ENCODE results near the gene PARM1. TPM values are rescaled to one million over a fixed set of nuclear protein-coding genes. Genes with fewer than 3 reads are reported as not detected.

PARM1 gene
- total and polyA plus RNA-seq, 2 donors from 2014 or later: 42.9 to 62.3 TPM

- no peak overlapping the region for H3K4me3 ChIP-seq (ENCODE audit: low read length in 3 of 3)
- H3K27me3 ChIP-seq (ENCODE audit: control insufficient read depth, insufficient read depth, low read length): no peaks in the 10 kb centered on the region
- H3K9me3 ChIP-seq (ENCODE audit: control insufficient read depth in 2 of 3, insufficient read depth in 1 of 3, low read length in 3 of 3): no peaks in the 10 kb centered on the region
- peaks cover 0 to 14% (median 6%) of the 10 kb centered on the region in 3 donors for H3K4me1 ChIP-seq (ENCODE audit: control insufficient read depth in 2 of 3, insufficient read depth in 2 of 3, low read depth in 1 of 3, low read length in 3 of 3)
- DNase-seq (no peak), FAIRE-seq (no peak)
- H3K9ac ChIP-seq (ENCODE audit: low read length in 3 of 3): no peak overlapping the region
- H3K36me3 ChIP-seq (ENCODE audit: control insufficient read depth in 2 of 3, insufficient read depth in 3 of 3, low read length in 3 of 3): peaks cover 0 to 4% (median 0%) of the 10 kb centered on the region in 3 donors
- no peak for TF ChIP-seq CTCF (IDR thresholded peaks at IDR 0.05; ENCODE audit: borderline replicate concordance, extremely low read depth, insufficient read depth)
- intact Hi-C loops (cut with DNase I): no loop called here
- no peak overlapping the region for H3K27ac ChIP-seq (ENCODE audit: low read depth in 2 of 2, low read length in 2 of 2)
Measured at GRCh38 chr4:75030028-75030427, 97.1 kb downstream of the PARM1 start.

- H3K27me3 ChIP-seq (ENCODE audit: control insufficient read depth, insufficient read depth, low read length): no peaks in the 10 kb centered on the region
- peaks cover 0 to 4% (median 0%) of the 10 kb centered on the region in 3 donors for H3K36me3 ChIP-seq (ENCODE audit: control insufficient read depth in 2 of 3, insufficient read depth in 3 of 3, low read length in 3 of 3)
- FAIRE-seq: no peak
- no peaks in the 10 kb centered on the region for H3K9me3 ChIP-seq (ENCODE audit: control insufficient read depth in 2 of 3, insufficient read depth in 1 of 3, low read length in 3 of 3)
- H3K27ac ChIP-seq (ENCODE audit: low read depth in 2 of 2, low read length in 2 of 2): peak overlapping the region in 1 of 2 donors; percentile 40
- intact Hi-C loops (cut with DNase I): no loop called here
- no peak for TF ChIP-seq CTCF (IDR thresholded peaks at IDR 0.05; ENCODE audit: borderline replicate concordance, extremely low read depth, insufficient read depth)
- no peak overlapping the region for H3K9ac ChIP-seq (ENCODE audit: low read length in 3 of 3)
- no peak overlapping the region for H3K4me3 ChIP-seq (ENCODE audit: low read length in 3 of 3)
- H3K4me1 ChIP-seq (ENCODE audit: control insufficient read depth in 2 of 3, insufficient read depth in 2 of 3, low read depth in 1 of 3, low read length in 3 of 3): peaks cover 0 to 14% (median 4%) of the 10 kb centered on the region in 3 donors
- DNase-seq: no peak
Measured at GRCh38 chr4:75030649-75031235, 97.8 kb downstream of the PARM1 start.

- Histone ChIP-seq H3K27me3 (ENCODE audit: control insufficient read depth, insufficient read depth, low read length) (no peaks in the 10 kb centered on the region), H3K4me3 (ENCODE audit: low read length in 3 of 3) (no peak overlapping the region), H3K36me3 (ENCODE audit: control insufficient read depth in 2 of 3, insufficient read depth in 3 of 3, low read length in 3 of 3) (peaks cover 0 to 4% (median 0%) of the 10 kb centered on the region in 3 donors), H3K27ac (ENCODE audit: low read depth in 2 of 2, low read length in 2 of 2) (no peak overlapping the region), H3K9me3 (ENCODE audit: control insufficient read depth in 2 of 3, insufficient read depth in 1 of 3, low read length in 3 of 3) (no peaks in the 10 kb centered on the region), H3K4me1 (ENCODE audit: control insufficient read depth in 2 of 3, insufficient read depth in 2 of 3, low read depth in 1 of 3, low read length in 3 of 3) (peaks cover 0 to 14% (median 4%) of the 10 kb centered on the region in 3 donors), H3K9ac (ENCODE audit: low read length in 3 of 3) (no peak overlapping the region)
- intact Hi-C loops (cut with DNase I): no loop called here
- TF ChIP-seq CTCF (IDR thresholded peaks at IDR 0.05; ENCODE audit: borderline replicate concordance, extremely low read depth, insufficient read depth): no peak
- FAIRE-seq (no peak), DNase-seq (no peak)
Measured at GRCh38 chr4:75031775-75032174, 98.9 kb downstream of the PARM1 start.

- H3K9ac ChIP-seq (ENCODE audit: low read length in 3 of 3): no peak overlapping the region
- H3K36me3 ChIP-seq (ENCODE audit: control insufficient read depth in 2 of 3, insufficient read depth in 3 of 3, low read length in 3 of 3): peaks cover 0 to 4% (median 0%) of the 10 kb centered on the region in 3 donors
- no peaks in the 10 kb centered on the region for H3K27me3 ChIP-seq (ENCODE audit: control insufficient read depth, insufficient read depth, low read length)
- H3K9me3 ChIP-seq (ENCODE audit: control insufficient read depth in 2 of 3, insufficient read depth in 1 of 3, low read length in 3 of 3): no peaks in the 10 kb centered on the region
- intact Hi-C loops (cut with DNase I): no loop called here
- no peak overlapping the region for H3K4me3 ChIP-seq (ENCODE audit: low read length in 3 of 3)
- DNase-seq (no peak), FAIRE-seq (no peak)
- peaks cover 0 to 4% (median 0%) of the 10 kb centered on the region in 3 donors for H3K4me1 ChIP-seq (ENCODE audit: control insufficient read depth in 2 of 3, insufficient read depth in 2 of 3, low read depth in 1 of 3, low read length in 3 of 3)
- H3K27ac ChIP-seq (ENCODE audit: low read depth in 2 of 2, low read length in 2 of 2): no peak overlapping the region
- TF ChIP-seq CTCF (IDR thresholded peaks at IDR 0.05; ENCODE audit: borderline replicate concordance, extremely low read depth, insufficient read depth): no peak
Measured at GRCh38 chr4:75034523-75034922, 101.6 kb downstream of the PARM1 start.

Measured in kidney (tissue), 14 donors.